HCT116 (cell line): Measurements from ENCODE around the gene C14orf93. TPM values are rescaled to one million over a fixed set of nuclear protein-coding genes. Genes with fewer than 3 reads are reported as not detected.

Experiments used
- ATAC-seq: fragments of 200-7000 bp; cut with Tn5 transposase; 2 replicates; pipeline ENCODE4 v1.9.1; 2020; ENCODE audit warnings: mild to moderate bottlenecking, moderate library complexity
- BruUV-seq: library from RNA; stranded (reverse); fragments of 400-500 nt; replicated peaks from 2 replicates; lab custom pipeline; 2021; lab: Mats Ljungman, UMichigan
- CTCF ChIA-PET: fragments of 300-600 bp; sonication (Branson Sonifier 250); formaldehyde crosslinking; loops from one replicate; lab custom pipeline; 2021; ENCODE audit warnings: antibody characterized with exemption; lab: Charles Lee
- POLR2A ChIA-PET: fragments of 300-600, 350-600 bp; sonication (Branson Sonifier 250); formaldehyde crosslinking; loops from one replicate; lab custom pipeline; 2021; ENCODE audit warnings: antibody characterized with exemption; lab: Charles Lee
- RAD21 ChIA-PET, 2 experiments: fragments of 300-600 bp; sonication (Branson Sonifier 250); formaldehyde crosslinking; loops; one replicate each; lab custom pipeline; 2023; ENCODE audit warnings: low total read pairs in 2 of 2; ENCODE audit not compliant: uncharacterized antibody in 2 of 2, unreplicated experiment in 2 of 2, low non-redundant PET in 1 of 2; lab: Charles Lee
- DNase-seq: peaks from one replicate; pipeline ENCODE4 v3.0.0-alpha.2; 2010; ENCODE audit warnings: low read depth, low spot score
- H2AFZ ChIP-seq: fragments of 200-600 bp; shearing (Covaris generic), sonication (generic); 2 replicates; pipeline ENCODE4 v1.6.1; 2017; ENCODE audit warnings: low read depth, mixed run types, mixed read lengths, antibody characterized with exemption, low read length; ENCODE audit not compliant: poor library complexity, severe bottlenecking
- H3K27ac ChIP-seq: 2 replicates; pipeline ENCODE4 v1.5.1; 2012; ENCODE audit warnings: low read depth, low read length
- H3K27me3 ChIP-seq: fragments of 200-600 bp; sonication (generic); 2 replicates; pipeline ENCODE4 v1.6.1; 2016; ENCODE audit warnings: mixed run types, low read length, mixed read lengths; ENCODE audit not compliant: insufficient read depth
- H3K36me3 ChIP-seq, 2 experiments: fragments of 200-500 bp in 1 of 2; fragments of 200-600 bp in 1 of 2; sonication (Bioruptor generic) in 1 of 2; sonication (generic) in 1 of 2; 2 replicates each; pipeline versions ENCODE4 v1.5.1 to v1.6.1; 2014 to 2016; ENCODE audit warnings: low read length in 2 of 2, inconsistent platforms in 1 of 2, mixed read lengths in 1 of 2, mixed run types in 1 of 2; ENCODE audit not compliant: insufficient read depth in 2 of 2, control insufficient read depth in 1 of 2
- H3K4me1 ChIP-seq, 2 experiments: fragments of 200-600 bp in 1 of 2; sonication (generic) in 1 of 2; 2 replicates each; pipeline versions ENCODE4 v1.5.1 to v1.6.1; 2012 to 2017; ENCODE audit warnings: low read length in 2 of 2, inconsistent platforms in 1 of 2, mild to moderate bottlenecking in 1 of 2, mixed read lengths in 1 of 2, mixed run types in 1 of 2, moderate library complexity in 1 of 2; ENCODE audit not compliant: insufficient read depth in 2 of 2, control insufficient read depth in 1 of 2
- H3K4me2 ChIP-seq: fragments of 200-600 bp; sonication (generic); 2 replicates; pipeline ENCODE4 v1.6.1; 2017; ENCODE audit warnings: mixed run types, low read length, mixed read lengths
- H3K4me3 ChIP-seq, 2 experiments: fragments of 200-600 bp in 1 of 2; sonication (generic) in 1 of 2; replicated peaks in 1 of 2; 2 replicates each; pipeline ENCODE4 v1.5.1; 2011 to 2016; ENCODE audit warnings: low read length in 2 of 2, control low read depth in 1 of 2, low read depth in 1 of 2, mild to moderate bottlenecking in 1 of 2, mixed read lengths in 1 of 2, mixed run types in 1 of 2
- H3K79me2 ChIP-seq: fragments of 200-600 bp; sonication (generic); 2 replicates; pipeline ENCODE4 v1.6.1; 2017; ENCODE audit warnings: mild to moderate bottlenecking, mixed run types, low read length, moderate library complexity, mixed read lengths; ENCODE audit not compliant: insufficient read depth
- H3K9ac ChIP-seq: fragments of 200-600 bp; sonication (generic); 2 replicates; pipeline ENCODE4 v1.6.1; 2016; ENCODE audit warnings: low read length, mixed read lengths
- H3K9me2 ChIP-seq: fragments of 200-600 bp; sonication (generic), shearing (Covaris generic); 2 replicates; pipeline ENCODE4 v1.6.1; 2017; ENCODE audit warnings: mixed run types, mild to moderate bottlenecking, moderate library complexity; ENCODE audit not compliant: insufficient read depth
- H3K9me3 ChIP-seq, 2 experiments: fragments of 200-500 bp in 1 of 2; fragments of 200-600 bp in 1 of 2; sonication (Bioruptor generic) in 1 of 2; sonication (generic) in 1 of 2; 2 replicates each; pipeline ENCODE4 v1.6.1; 2014 to 2017; ENCODE audit warnings: low read length in 2 of 2, mixed read lengths in 2 of 2, inconsistent platforms in 1 of 2, low read depth in 1 of 2, mild to moderate bottlenecking in 1 of 2, mixed run types in 1 of 2, moderate library complexity in 1 of 2; ENCODE audit not compliant: control insufficient read depth in 1 of 2, insufficient read depth in 1 of 2
- H4K20me1 ChIP-seq: fragments of 200-600 bp; sonication (generic), shearing (Covaris generic); 2 replicates; pipeline ENCODE4 v1.6.1; 2017; ENCODE audit warnings: mixed run types, mild to moderate bottlenecking, moderate library complexity; ENCODE audit not compliant: insufficient read depth
- CBX3 ChIP-seq: IDR thresholded peaks from 2 replicates; pipeline ENCODE4 v1.6.1; 2012; ENCODE audit warnings: low read depth
- CEBPB ChIP-seq: IDR thresholded peaks from 2 replicates; pipeline ENCODE4 v1.6.1; 2012; ENCODE audit warnings: low read depth
- ELF1 ChIP-seq: IDR thresholded peaks from 2 replicates; pipeline ENCODE4 v1.6.1; 2012; ENCODE audit warnings: low read depth, borderline replicate concordance
- EZH2phosphoT487 ChIP-seq: fragments of 200-600 bp; IDR thresholded peaks from 2 replicates; pipeline ENCODE4 v1.6.1; 2018; ENCODE audit warnings: antibody characterized with exemption, borderline replicate concordance
- FOSL1 ChIP-seq: IDR thresholded peaks from 2 replicates; pipeline ENCODE4 v1.6.1; 2012; ENCODE audit warnings: low read depth
- JUND ChIP-seq: IDR thresholded peaks from 2 replicates; pipeline ENCODE4 v1.6.1; 2012
- POLR2A ChIP-seq: IDR thresholded peaks from 2 replicates; pipeline ENCODE4 v1.7.0; 2011; ENCODE audit warnings: borderline replicate concordance; ENCODE audit not compliant: insufficient read depth, insufficient read length; ENCODE audit errors: extremely low read depth
- RAD21 ChIP-seq: IDR thresholded peaks from 2 replicates; pipeline ENCODE4 v1.6.1; 2012; ENCODE audit warnings: low read depth, mild to moderate bottlenecking
- SP1 ChIP-seq: IDR thresholded peaks from 2 replicates; pipeline ENCODE4 v1.6.1; 2012; ENCODE audit warnings: low read depth
- SRF ChIP-seq: IDR thresholded peaks from 2 replicates; pipeline ENCODE4 v1.6.1; 2012; ENCODE audit warnings: low read depth
- YY1 ChIP-seq: IDR thresholded peaks from 2 replicates; pipeline ENCODE4 v1.6.1; 2011; ENCODE audit warnings: low read length, low read depth, moderate library complexity, mild to moderate bottlenecking; ENCODE audit not compliant: insufficient replicate concordance; ENCODE audit errors: extremely low read depth
- ZNF274 ChIP-seq: fragments of 200-500 bp; sonication (Bioruptor generic); IDR thresholded peaks from 2 replicates; pipeline ENCODE4 v1.6.1; 2014; ENCODE audit warnings: mild to moderate bottlenecking, low read depth, low read length, inconsistent platforms
- intact Hi-C: fragments of 100-400 bp; cut with micrococcal nuclease; formaldehyde crosslinking; loops from 2 replicates; pipeline ENCODE4 v1.10.0; 2022
- total RNA-seq: library from RNA; stranded (reverse); gene quantifications from one replicate; pipeline ENCODE4 v1.2.1, GENCODE V29; 2021; ENCODE audit not compliant: unreplicated experiment
- TF ChIP-seq, protein P1 (sequence below): IDR thresholded peaks from 2 replicates; pipeline ENCODE4 v1.6.1; 2011; ENCODE audit warnings: mild to moderate bottlenecking, low read length, moderate library complexity; ENCODE audit not compliant: insufficient replicate concordance; ENCODE audit errors: extremely low read depth
- TF ChIP-seq, protein P2 (sequence below): IDR thresholded peaks from 2 replicates; pipeline ENCODE4 v1.6.1; 2012
- TF ChIP-seq, protein P3 (sequence below): IDR thresholded peaks from 2 replicates; pipeline ENCODE4 v1.6.1; 2012
- TF ChIP-seq, protein P4 (sequence below), 3 experiments: fragments of 200-600 bp in 1 of 3; sonication (generic) in 1 of 3; IDR thresholded peaks in 2 of 3; conservative IDR thresholded peaks in 1 of 3; 2 replicates each; pipeline ENCODE4 v1.5.1; 2012 to 2017; ENCODE audit warnings: low read depth in 2 of 3, low read length in 2 of 3, antibody characterized with exemption in 1 of 3, borderline replicate concordance in 1 of 3, control low read depth in 1 of 3, mild to moderate bottlenecking in 1 of 3, mixed read lengths in 1 of 3, mixed run types in 1 of 3, moderate library complexity in 1 of 3; ENCODE audit not compliant: insufficient read depth in 1 of 3

Gene C14orf93
- total RNA-seq, 1 experiment from 2014 or later = 13.7 TPM

DNA sequence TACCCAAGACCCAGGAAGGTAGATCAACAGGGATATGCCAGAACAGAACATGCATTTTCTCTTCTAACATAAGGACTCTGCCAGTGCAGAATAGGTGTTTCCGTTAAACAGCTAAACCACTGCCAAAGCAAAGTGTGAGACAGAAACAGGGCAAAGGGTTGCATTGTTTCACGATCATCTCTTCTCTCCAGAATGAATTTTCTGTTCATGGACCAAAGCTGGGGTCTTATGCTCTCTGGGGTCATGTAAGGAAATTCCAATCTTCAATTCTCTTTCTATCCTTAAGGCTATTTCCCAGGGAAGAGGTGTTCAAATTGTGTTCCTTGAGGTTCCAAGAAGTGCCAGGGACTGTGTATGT, 13.8 kb upstream of the C14orf93 start:
- no peaks in the 10 kb centered on the region for H3K9me3 ChIP-seq
- H3K36me3 ChIP-seq = peaks cover 6 to 15% of the 10 kb centered on the region in 2 experiments; a peak in 3 of 4 replicates
- H2AFZ ChIP-seq = no peak overlapping the region
- H3K79me2 ChIP-seq = peaks cover 8% of the 10 kb centered on the region
- no peak for ATAC-seq
- H4K20me1 ChIP-seq = no peaks in the 10 kb centered on the region
- H3K27me3 ChIP-seq = no peaks in the 10 kb centered on the region
- no peak for DNase-seq
- POLR2A ChIA-PET = interaction anchor here (1.3 kb wide), 1 partner anchor 17 kb away, joined by 4 read pairs; no protein-coding TSS in a partner anchor
- H3K4me3 ChIP-seq = no peak overlapping the region
- H3K4me1 ChIP-seq = peaks cover 6 to 16% of the 10 kb centered on the region in 2 experiments; a peak in 3 of 4 replicates
- intact Hi-C loops = no loop called here
- H3K27ac ChIP-seq = no peak overlapping the region
- no peak overlapping the region for H3K4me2 ChIP-seq
- H3K9me2 ChIP-seq = no peaks in the 10 kb centered on the region
- TF ChIP-seq YY1 (no peak), SRF (no peak), FOSL1 (no peak), EZH2phosphoT487 (no peak), CEBPB (no peak), SP1 (no peak), ZNF274 (no peak), POLR2A (no peak), JUND (no peak), CBX3 (no peak), ELF1 (no peak), RAD21 (no peak)
- TF ChIP-seq, protein P1, sequence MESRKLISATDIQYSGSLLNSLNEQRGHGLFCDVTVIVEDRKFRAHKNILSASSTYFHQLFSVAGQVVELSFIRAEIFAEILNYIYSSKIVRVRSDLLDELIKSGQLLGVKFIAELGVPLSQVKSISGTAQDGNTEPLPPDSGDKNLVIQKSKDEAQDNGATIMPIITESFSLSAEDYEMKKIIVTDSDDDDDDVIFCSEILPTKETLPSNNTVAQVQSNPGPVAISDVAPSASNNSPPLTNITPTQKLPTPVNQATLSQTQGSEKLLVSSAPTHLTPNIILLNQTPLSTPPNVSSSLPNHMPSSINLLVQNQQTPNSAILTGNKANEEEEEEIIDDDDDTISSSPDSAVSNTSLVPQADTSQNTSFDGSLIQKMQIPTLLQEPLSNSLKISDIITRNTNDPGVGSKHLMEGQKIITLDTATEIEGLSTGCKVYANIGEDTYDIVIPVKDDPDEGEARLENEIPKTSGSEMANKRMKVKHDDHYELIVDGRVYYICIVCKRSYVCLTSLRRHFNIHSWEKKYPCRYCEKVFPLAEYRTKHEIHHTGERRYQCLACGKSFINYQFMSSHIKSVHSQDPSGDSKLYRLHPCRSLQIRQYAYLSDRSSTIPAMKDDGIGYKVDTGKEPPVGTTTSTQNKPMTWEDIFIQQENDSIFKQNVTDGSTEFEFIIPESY = no peak
- TF ChIP-seq, protein P2, sequence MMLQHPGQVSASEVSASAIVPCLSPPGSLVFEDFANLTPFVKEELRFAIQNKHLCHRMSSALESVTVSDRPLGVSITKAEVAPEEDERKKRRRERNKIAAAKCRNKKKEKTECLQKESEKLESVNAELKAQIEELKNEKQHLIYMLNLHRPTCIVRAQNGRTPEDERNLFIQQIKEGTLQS = no peak
- TF ChIP-seq, protein P3, sequence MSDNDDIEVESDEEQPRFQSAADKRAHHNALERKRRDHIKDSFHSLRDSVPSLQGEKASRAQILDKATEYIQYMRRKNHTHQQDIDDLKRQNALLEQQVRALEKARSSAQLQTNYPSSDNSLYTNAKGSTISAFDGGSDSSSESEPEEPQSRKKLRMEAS = no peak
- TF ChIP-seq, protein P4, sequence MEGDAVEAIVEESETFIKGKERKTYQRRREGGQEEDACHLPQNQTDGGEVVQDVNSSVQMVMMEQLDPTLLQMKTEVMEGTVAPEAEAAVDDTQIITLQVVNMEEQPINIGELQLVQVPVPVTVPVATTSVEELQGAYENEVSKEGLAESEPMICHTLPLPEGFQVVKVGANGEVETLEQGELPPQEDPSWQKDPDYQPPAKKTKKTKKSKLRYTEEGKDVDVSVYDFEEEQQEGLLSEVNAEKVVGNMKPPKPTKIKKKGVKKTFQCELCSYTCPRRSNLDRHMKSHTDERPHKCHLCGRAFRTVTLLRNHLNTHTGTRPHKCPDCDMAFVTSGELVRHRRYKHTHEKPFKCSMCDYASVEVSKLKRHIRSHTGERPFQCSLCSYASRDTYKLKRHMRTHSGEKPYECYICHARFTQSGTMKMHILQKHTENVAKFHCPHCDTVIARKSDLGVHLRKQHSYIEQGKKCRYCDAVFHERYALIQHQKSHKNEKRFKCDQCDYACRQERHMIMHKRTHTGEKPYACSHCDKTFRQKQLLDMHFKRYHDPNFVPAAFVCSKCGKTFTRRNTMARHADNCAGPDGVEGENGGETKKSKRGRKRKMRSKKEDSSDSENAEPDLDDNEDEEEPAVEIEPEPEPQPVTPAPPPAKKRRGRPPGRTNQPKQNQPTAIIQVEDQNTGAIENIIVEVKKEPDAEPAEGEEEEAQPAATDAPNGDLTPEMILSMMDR (IDR thresholded peaks at IDR 0.05 in 2 of 3, conservative IDR thresholded peaks at IDR 0.05 in 1 of 3; ENCODE audit: borderline replicate concordance in 1 of 3, insufficient read depth in 1 of 3, low read depth in 2 of 3, low read length in 2 of 3) = no peak
- TF ChIP-seq, all 23 proteins: peak for 0
- no peak overlapping the region for H3K9ac ChIP-seq
- BruUV-seq = no TSS peak
- ChIA-PET RAD21 (interaction anchor here in 1 of 2 experiments (0.7 kb wide), 1 partner anchor 195 kb away, joined by 6 read pairs; no protein-coding TSS in a partner anchor), CTCF (interaction anchor here (0.6 to 1.0 kb wide), 2 partner anchors 14 to 38 kb away, joined by 3 read pairs; no protein-coding TSS in a partner anchor)
